ENCODE data around the gene FAM78A.
A peak's percentile ranks its signal among the peaks of the same experiment; 100 is the strongest.

The FAM78A gene

GRCh38 chr9:131302244-131303075, 26.1 kb upstream of the FAM78A start:
- no peak for DNase-seq (ENCODE audit: low read depth)

GRCh38 chr9:131300444-131300843, 24.1 kb upstream of the FAM78A start:
- no peak for DNase-seq (ENCODE audit: low read depth)

GRCh38 chr9:131299961-131300347, 23.6 kb upstream of the FAM78A start:
- no peak for DNase-seq (ENCODE audit: low read depth)

GRCh38 chr9:131299346-131299960, 23.1 kb upstream of the FAM78A start:
- no peak for DNase-seq (ENCODE audit: low read depth)

GRCh38 chr9:131298816-131299215, 22.5 kb upstream of the FAM78A start:
- DNase-seq (ENCODE audit: low read depth): no peak

GRCh38 chr9:131298341-131298740, 22.0 kb upstream of the FAM78A start:
- no peak for DNase-seq (ENCODE audit: low read depth)

GRCh38 chr9:131297903-131298302, 21.6 kb upstream of the FAM78A start:
- DNase-seq (ENCODE audit: low read depth): no peak

GRCh38 chr9:131296906-131297500, 20.7 kb upstream of the FAM78A start:
- no peak for DNase-seq (ENCODE audit: low read depth)

GRCh38 chr9:131296460-131296859, 20.1 kb upstream of the FAM78A start:
- DNase-seq (ENCODE audit: low read depth): no peak

GRCh38 chr9:131292937-131293336, 16.6 kb upstream of the FAM78A start:
- DNase-seq (ENCODE audit: low read depth): no peak

GRCh38 chr9:131291795-131292315, 15.5 kb upstream of the FAM78A start:
- DNase-seq (ENCODE audit: low read depth): no peak

GRCh38 chr9:131290767-131291370, 14.6 kb upstream of the FAM78A start:
- DNase-seq (ENCODE audit: low read depth): no peak

GRCh38 chr9:131290036-131290766, 13.9 kb upstream of the FAM78A start:
- no peak for DNase-seq (ENCODE audit: low read depth)

GRCh38 chr9:131289301-131290035, 13.2 kb upstream of the FAM78A start, which contains the start of gene PLPP7:
PLPP7 (plus strand) TSS chr9:131289723; CDS start chr9:131289998, 275 bp downstream.
- peak; percentile 10 for DNase-seq (ENCODE audit: low read depth)

- DNase-seq (ENCODE audit: low read depth): no peak
Measured at GRCh38 chr9:131288217-131288616, 11.9 kb upstream of the FAM78A start.

GRCh38 chr9:131287359-131287758, 11.0 kb upstream of the FAM78A start:
- DNase-seq (ENCODE audit: low read depth): no peak

- no peak for DNase-seq (ENCODE audit: low read depth)
Measured at GRCh38 chr9:131284856-131285255, 8.5 kb upstream of the FAM78A start.

- no peak for DNase-seq (ENCODE audit: low read depth)
Measured at GRCh38 chr9:131282688-131283422, 6.5 kb upstream of the FAM78A start.

- DNase-seq (ENCODE audit: low read depth): no peak
Measured at GRCh38 chr9:131282175-131282574, 5.9 kb upstream of the FAM78A start.

Measured in fibroblast of the conjunctiva (primary cell).